ENCODE data around the gene MCRIP2.

- TF ChIP-seq POLR2A (IDR thresholded peaks at IDR 0.05) (no peak), CTCF (IDR thresholded peaks at IDR 0.05) (no peak)
These were observed 31.6 kb upstream of the MCRIP2 start for GRCh38 chr16:609984-610383.

Measured in esophagus squamous epithelium (tissue), 4 donors.